GM13976 (cell line): ENCODE measurements around the gene DOP1A.

ENCODE experiments used
- DNase-seq: peaks from one replicate; pipeline ENCODE4 v3.0.0; 2012; ENCODE audit warnings: low spot score
- CTCF ChIP-seq: IDR thresholded peaks from 2 replicates; pipeline ENCODE4 v1.5.1; 2012; ENCODE audit warnings: borderline replicate concordance, mild to moderate bottlenecking; ENCODE audit not compliant: insufficient read depth; ENCODE audit errors: extremely low read depth, missing control alignments, control extremely low read depth
- in situ Hi-C: fragments of 300-500 bp; cut with MboI; formaldehyde crosslinking; loops from one replicate; pipeline ENCODE4 v1.12.0; 2022; ENCODE audit warnings: low sequenced_read_pairs, mixed read lengths, inconsistent platforms; ENCODE audit not compliant: unreplicated experiment

The DOP1A gene

GRCh38 chr6:83062225-83062624 lies 5.2 kb upstream of the DOP1A start:
- no peak for TF ChIP-seq CTCF
- in situ Hi-C loops = no loop called here

GRCh38 chr6:83065511-83066192 lies 1.8 kb upstream of the DOP1A start, which contains the start of gene UBE3D:
Gene UBE3D (minus strand): TSS chr6:83065841. CDS start chr6:83065718, 123 bp downstream.
- DNase-seq = peak; percentile 92
- TF ChIP-seq CTCF = peak; percentile 98
- in situ Hi-C loops = loop anchor here (5.0 kb wide), 1 partner anchor 442 kb away; no protein-coding TSS in a partner anchor

More at GRCh38 chr6:83062225-83062624, 5.2 kb upstream of the DOP1A start:
- no peak for DNase-seq

GRCh38 chr6:83068616-83069015 lies 1.1 kb downstream of the DOP1A start:
- in situ Hi-C loops = loop anchor here (5.0 kb wide), 1 partner anchor 439 kb away; no protein-coding TSS in a partner anchor
- DNase-seq = no peak

GRCh38 chr6:83069633-83070032 lies 2.2 kb downstream of the DOP1A start:
- no peak for DNase-seq
- TF ChIP-seq CTCF = no peak
- in situ Hi-C loops = loop anchor here (5.0 kb wide), 1 partner anchor 438 kb away; no protein-coding TSS in a partner anchor

More at GRCh38 chr6:83068616-83069015, 1.1 kb downstream of the DOP1A start:
- no peak for TF ChIP-seq CTCF

- no peak for DNase-seq
- in situ Hi-C loops = no loop called here
- no peak for TF ChIP-seq CTCF
Observed at GRCh38 chr6:83071023-83071422, 3.6 kb downstream of the DOP1A start.

- DNase-seq = no peak
Observed at GRCh38 chr6:83071707-83072106, 4.2 kb downstream of the DOP1A start.

More at GRCh38 chr6:83071707-83072106, 4.2 kb downstream of the DOP1A start:
- in situ Hi-C loops = no loop called here
- TF ChIP-seq CTCF = no peak
